ENCODE results near the gene ZDHHC7.

DNA sequence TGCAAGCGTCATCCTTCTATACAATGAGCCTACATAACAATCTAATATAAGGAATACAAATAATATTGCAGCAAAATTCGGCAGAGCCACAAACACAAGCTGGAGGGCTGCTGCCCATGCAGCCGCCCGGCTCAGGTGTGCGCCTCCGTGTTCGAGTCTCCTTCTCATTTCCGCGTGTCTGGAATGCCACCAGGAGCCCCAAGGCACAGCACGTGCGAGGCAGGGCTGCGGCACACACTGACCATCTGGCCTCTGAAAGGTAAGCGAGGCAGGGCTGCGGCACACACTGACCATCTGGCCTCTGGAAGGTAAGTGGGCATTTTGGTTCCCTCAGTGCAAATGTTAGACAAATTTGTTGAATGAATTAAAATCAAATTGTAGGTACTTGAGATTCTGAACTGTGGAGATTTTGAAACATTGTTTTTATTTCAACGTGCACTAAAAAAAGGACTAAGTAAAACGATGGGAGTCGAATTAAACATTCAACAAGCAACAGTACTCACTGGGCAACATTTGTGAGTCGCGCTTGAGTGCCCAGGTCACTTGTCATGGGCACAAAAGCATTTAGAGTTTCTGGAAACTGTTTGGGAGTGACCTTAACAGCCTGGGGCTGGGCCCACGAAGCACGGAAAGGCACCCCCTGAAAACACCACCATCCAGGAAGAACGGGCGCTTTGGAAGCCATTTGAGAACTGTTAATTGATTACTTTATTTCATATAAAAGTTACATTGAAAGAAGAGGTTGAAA, 37.4 kb downstream of the ZDHHC7 start:
- no peak for TF ChIP-seq POLR2AphosphoS5 (IDR thresholded peaks at IDR 0.05; ENCODE audit: insufficient read depth in 1 of 2, low read depth in 1 of 2)
- TF ChIP-seq, protein P1, sequence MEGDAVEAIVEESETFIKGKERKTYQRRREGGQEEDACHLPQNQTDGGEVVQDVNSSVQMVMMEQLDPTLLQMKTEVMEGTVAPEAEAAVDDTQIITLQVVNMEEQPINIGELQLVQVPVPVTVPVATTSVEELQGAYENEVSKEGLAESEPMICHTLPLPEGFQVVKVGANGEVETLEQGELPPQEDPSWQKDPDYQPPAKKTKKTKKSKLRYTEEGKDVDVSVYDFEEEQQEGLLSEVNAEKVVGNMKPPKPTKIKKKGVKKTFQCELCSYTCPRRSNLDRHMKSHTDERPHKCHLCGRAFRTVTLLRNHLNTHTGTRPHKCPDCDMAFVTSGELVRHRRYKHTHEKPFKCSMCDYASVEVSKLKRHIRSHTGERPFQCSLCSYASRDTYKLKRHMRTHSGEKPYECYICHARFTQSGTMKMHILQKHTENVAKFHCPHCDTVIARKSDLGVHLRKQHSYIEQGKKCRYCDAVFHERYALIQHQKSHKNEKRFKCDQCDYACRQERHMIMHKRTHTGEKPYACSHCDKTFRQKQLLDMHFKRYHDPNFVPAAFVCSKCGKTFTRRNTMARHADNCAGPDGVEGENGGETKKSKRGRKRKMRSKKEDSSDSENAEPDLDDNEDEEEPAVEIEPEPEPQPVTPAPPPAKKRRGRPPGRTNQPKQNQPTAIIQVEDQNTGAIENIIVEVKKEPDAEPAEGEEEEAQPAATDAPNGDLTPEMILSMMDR (IDR thresholded peaks at IDR 0.05): no peak
- no peak for TF ChIP-seq POLR2A (IDR thresholded peaks at IDR 0.05)

Data from vagina (tissue), 2 donors.